PC-3 (cell line): Measurements from ENCODE around the gene ARMC5.

Experiments
- EZH2 ChIP-seq: fragments of 300-600 bp; sonication (generic); IDR thresholded peaks from one replicate; pipeline ENCODE4 v1.6.1; 2017; ENCODE audit warnings: antibody characterized with exemption, mild to moderate bottlenecking, low read length; ENCODE audit not compliant: unreplicated experiment
- TF ChIP-seq, protein P1 (sequence below): fragments of 300-600 bp; sonication (generic); conservative IDR thresholded peaks from 2 replicates; pipeline ENCODE4 v1.5.1; 2017; ENCODE audit warnings: antibody characterized with exemption, low read depth, mild to moderate bottlenecking, low read length

DNA sequence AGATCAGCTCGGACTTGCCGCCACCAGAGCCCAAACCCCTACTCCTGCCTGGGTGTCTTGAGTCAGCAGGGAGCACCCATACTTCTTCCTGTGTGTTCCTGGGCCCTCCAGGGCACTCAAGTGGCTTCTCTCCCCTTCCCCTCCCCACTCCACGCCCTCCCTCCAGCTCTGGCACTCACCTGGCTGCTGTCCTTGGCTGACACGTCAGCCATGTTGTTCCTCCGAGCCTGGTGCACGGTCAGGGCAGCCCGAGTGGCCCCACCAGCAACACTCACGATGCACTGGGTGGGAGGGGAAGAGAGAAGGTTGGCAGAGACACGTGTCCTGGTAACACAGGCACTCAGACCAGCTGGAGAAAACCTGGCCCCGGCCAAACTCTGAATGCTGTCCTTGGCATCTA is 37.4 kb downstream of the ARMC5 start:
- TF ChIP-seq, protein P1, sequence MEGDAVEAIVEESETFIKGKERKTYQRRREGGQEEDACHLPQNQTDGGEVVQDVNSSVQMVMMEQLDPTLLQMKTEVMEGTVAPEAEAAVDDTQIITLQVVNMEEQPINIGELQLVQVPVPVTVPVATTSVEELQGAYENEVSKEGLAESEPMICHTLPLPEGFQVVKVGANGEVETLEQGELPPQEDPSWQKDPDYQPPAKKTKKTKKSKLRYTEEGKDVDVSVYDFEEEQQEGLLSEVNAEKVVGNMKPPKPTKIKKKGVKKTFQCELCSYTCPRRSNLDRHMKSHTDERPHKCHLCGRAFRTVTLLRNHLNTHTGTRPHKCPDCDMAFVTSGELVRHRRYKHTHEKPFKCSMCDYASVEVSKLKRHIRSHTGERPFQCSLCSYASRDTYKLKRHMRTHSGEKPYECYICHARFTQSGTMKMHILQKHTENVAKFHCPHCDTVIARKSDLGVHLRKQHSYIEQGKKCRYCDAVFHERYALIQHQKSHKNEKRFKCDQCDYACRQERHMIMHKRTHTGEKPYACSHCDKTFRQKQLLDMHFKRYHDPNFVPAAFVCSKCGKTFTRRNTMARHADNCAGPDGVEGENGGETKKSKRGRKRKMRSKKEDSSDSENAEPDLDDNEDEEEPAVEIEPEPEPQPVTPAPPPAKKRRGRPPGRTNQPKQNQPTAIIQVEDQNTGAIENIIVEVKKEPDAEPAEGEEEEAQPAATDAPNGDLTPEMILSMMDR: no peak
- TF ChIP-seq EZH2: no peak
